Psoas muscle (tissue), 8 donors: ENCODE measurements around the gene HERC3. TPM values are rescaled to one million over a fixed set of nuclear protein-coding genes. Genes with fewer than 3 reads are reported as not detected.

ENCODE experiments used
- ATAC-seq, 4 donors: fragments of 200-7000 bp; cut with Tn5 transposase; one replicate each; pipeline ENCODE4 v1.9.1; 2020; ENCODE audit warnings: moderate library complexity in 3 of 4, mild to moderate bottlenecking in 2 of 4
- DNase-seq, 2 donors: peaks; one replicate each; pipeline ENCODE4 v3.0.0-alpha.2; 2020
- H3K27ac ChIP-seq: fragments of 200-600 bp; one replicate; pipeline ENCODE4 v1.8.0; 2022
- H3K27me3 ChIP-seq, 3 donors: fragments of 200-600 bp in 1 of 3; one replicate each; pipeline versions ENCODE4 v1.6.1 to v1.8.0; 2013 to 2022; ENCODE audit warnings: low read length in 2 of 3, mild to moderate bottlenecking in 2 of 3, moderate library complexity in 1 of 3; ENCODE audit not compliant: insufficient read depth in 3 of 3
- H3K36me3 ChIP-seq, 2 donors: fragments of 200-600 bp in 1 of 2; one replicate each; pipeline versions ENCODE4 v1.6.1 to v1.8.0; 2013 to 2022; ENCODE audit warnings: low read depth in 1 of 2, mild to moderate bottlenecking in 1 of 2, moderate library complexity in 1 of 2; ENCODE audit not compliant: insufficient read depth in 1 of 2
- H3K4me1 ChIP-seq: fragments of 200-600 bp; one replicate; pipeline ENCODE4 v1.8.0; 2022
- H3K4me3 ChIP-seq: fragments of 200-600 bp; one replicate; pipeline ENCODE4 v1.8.0; 2022; ENCODE audit warnings: mild to moderate bottlenecking
- H3K9me3 ChIP-seq: fragments of 200-600 bp; one replicate; pipeline ENCODE4 v1.8.0; 2022
- CTCF ChIP-seq: fragments of 200-600 bp; IDR thresholded peaks from one replicate; pipeline ENCODE4 v1.8.0; 2022; ENCODE audit warnings: antibody characterized with exemption
- WGBS, 3 donors: extraction: QIAGEN DNeasy Blood & Tissue Kit; methylation state at CpG; one replicate each; pipeline versions ENCODE4 v1.1.6 to v1.1.7; 2013; 5-methylcytosine and 5-hydroxymethylcytosine counted together
- intact Hi-C, 2 donors: fragments of 100-400 bp; cut with DNase I; formaldehyde crosslinking; loops; one replicate each; pipeline versions ENCODE4 v1.11.0 to v1.14.2; 2022
- polyA plus RNA-seq, 3 donors: library from polyadenylated mRNA; stranded (reverse); fragments of 200-250 nt; gene quantifications; one replicate each; pipeline ENCODE4 v1.2.3, GENCODE V29; 2013
- total RNA-seq, 4 donors: library from RNA; stranded (reverse); fragmentation: NEBNext Ultra II Directional in 2 of 4; extraction: Animal tissue kit (Norgen Biotek cat#: 25700) in 2 of 4; gene quantifications; one replicate each; pipeline versions ENCODE4 v1.2.1 to v1.2.4, GENCODE V29; 2021 to 2023
- donor health status: healthy with polysubstance abuse.
- donor health status: DM: no; HTN: no; CAD: no; lungs with moderate emphysema.
- donor health status: Bipolar disorder and iron deficiency.
- donor health status: healthy.
- donor health status: DM: yes; HTN: yes; CAD: no.
- donor health status: DM: no; HTN: no; CAD: no.
- donor health status: DM: no; HTN: no; CAD: no.
- donor health status: DM: yes; HTN: yes; CAD: no.

The HERC3 gene
- total and polyA plus RNA-seq, 7 donors, result 9.5 to 35.8 (median 20.4) TPM

DNA sequence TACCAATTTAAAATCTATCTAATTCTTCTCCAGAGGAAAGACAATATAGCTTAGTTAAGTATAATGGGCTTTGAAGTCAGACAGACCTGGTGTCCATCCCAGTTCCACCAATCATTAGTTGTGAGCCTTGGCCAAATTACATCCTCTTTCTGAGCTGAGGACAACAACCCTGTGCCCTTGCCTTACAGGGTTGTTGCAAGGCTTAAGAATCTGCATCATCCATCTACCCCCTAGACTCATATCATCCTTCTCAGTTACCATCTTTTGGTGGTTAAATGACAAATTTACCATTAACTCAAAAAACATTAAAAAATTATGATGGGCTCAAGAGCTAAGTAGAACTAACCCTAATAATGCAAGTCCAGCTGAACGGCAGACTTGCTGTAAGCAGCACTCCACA is 53.7 kb downstream of the HERC3 start:
- H3K36me3 ChIP-seq, result no peaks in the 10 kb centered on the region
- ATAC-seq, result no peak
- H3K9me3 ChIP-seq, result peaks cover 13% of the 10 kb centered on the region
- no peak overlapping the region for H3K4me3 ChIP-seq
- 61 to 80% (median 71%) methylated on average over 1 of the region's 1 CpG for WGBS, 3 donors
- no peak for TF ChIP-seq CTCF
- intact Hi-C loops, result loop anchor here in 1 of 2 donors (5.0 kb wide), 1 partner anchor 99 kb away; no protein-coding TSS in a partner anchor
- no peak for DNase-seq
- H3K4me1 ChIP-seq, result peaks cover 20% of the 10 kb centered on the region
- no peaks in the 10 kb centered on the region for H3K27me3 ChIP-seq
- no peak overlapping the region for H3K27ac ChIP-seq

DNA sequence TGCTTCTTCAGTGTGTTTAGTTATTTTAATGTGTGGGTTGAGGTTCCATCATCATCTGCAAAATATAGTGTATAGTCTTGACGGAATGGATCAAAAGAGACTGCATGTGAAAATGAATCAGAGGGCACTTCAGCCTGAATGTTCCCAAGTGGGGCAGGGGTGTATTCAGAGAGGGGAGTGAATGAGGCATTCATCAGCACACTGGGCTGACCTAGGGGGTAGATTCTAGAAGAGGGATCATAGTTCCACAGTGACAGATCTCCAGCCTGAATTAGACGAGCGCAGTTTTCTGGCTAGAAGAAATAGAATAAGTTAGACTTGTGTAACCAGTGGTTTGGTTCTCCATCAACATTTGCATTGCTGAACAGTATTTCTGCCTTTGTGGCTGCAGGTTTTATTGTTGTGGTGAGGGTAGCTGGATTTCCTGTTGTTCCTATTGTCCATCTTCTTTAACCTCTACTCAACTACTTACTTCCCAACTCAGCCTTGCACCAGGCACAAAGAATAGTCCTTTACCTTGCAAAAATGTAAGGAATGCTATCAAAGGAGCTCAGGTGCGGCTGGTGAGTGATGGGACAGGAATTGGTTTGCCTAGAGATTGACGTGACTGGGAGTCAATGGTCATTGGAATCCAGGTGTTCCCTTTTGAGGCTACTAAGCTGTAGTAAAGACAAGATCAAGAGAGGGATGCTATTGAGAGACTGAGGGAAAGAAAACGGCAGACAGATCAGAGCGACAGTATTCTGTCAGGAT is 54.4 kb downstream of the HERC3 start:
- DNase-seq, result no peak
- ATAC-seq, result no peak
- WGBS, 3 donors, result 93 to 96% (median 95%) methylated on average over 7 of the region's 7 CpGs
- peaks cover 13% of the 10 kb centered on the region for H3K9me3 ChIP-seq
- H3K4me1 ChIP-seq, result peaks cover 20% of the 10 kb centered on the region
- TF ChIP-seq CTCF, result no peak
- H3K4me3 ChIP-seq, result no peak overlapping the region
- intact Hi-C loops, result loop anchor here in 1 of 2 donors (5.0 kb wide), 1 partner anchor 99 kb away; no protein-coding TSS in a partner anchor
- H3K36me3 ChIP-seq, result no peaks in the 10 kb centered on the region
- no peaks in the 10 kb centered on the region for H3K27me3 ChIP-seq
- H3K27ac ChIP-seq, result no peak overlapping the region

DNA sequence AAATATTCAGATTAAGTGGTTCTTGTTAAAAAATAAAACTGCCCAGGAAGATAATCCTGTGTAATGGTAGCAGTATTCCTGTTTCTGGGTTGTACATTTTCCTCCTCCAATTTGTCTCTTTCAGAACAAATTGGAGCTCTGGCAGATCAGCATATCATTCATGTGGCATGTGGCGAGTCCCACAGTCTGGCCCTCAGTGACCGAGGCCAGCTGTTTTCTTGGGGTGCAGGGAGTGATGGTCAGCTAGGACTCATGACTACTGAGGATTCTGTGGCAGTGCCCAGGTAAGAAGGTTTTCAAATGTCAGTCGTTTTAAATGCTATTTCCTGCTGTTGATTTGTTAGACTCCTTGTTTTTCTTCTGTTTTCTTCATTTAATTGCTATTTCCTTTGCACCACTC is 57.4 kb downstream of the HERC3 start:
- Histone ChIP-seq H3K36me3 (peaks cover 0 to 26% of the 10 kb centered on the region in 2 donors), H3K4me3 (no peak overlapping the region), H3K4me1 (peaks cover 20% of the 10 kb centered on the region), H3K27ac (no peak overlapping the region), H3K27me3 (no peaks in the 10 kb centered on the region), H3K9me3 (no peaks in the 10 kb centered on the region)
- 49 to 71% (median 52%) methylated on average over 3 of the region's 3 CpGs for WGBS, 3 donors
- intact Hi-C loops, result loop anchor here (5.0 to 10.0 kb wide), 2 partner anchors 55 to 102 kb away; partner anchors contain the start of gene HERC3 (in 1 of the 2)
- no peak for TF ChIP-seq CTCF
- peak in 2 of 4 donors; percentile 37 to 41 for ATAC-seq
- no peak for DNase-seq

- Histone ChIP-seq H3K9me3 (no peaks in the 10 kb centered on the region), H3K4me3 (no peak overlapping the region), H3K4me1 (peaks cover 20% of the 10 kb centered on the region), H3K27ac (no peak overlapping the region), H3K36me3 (peaks cover 7 to 51% of the 10 kb centered on the region in 2 donors), H3K27me3 (no peaks in the 10 kb centered on the region)
- intact Hi-C loops, result loop anchor here in 1 of 2 donors (10.0 kb wide), 1 partner anchor 59 kb away; the partner anchor contains the start of gene HERC3
- 54 to 75% (median 58%) methylated on average over 4 of the region's 4 CpGs for WGBS, 3 donors
- no peak for TF ChIP-seq CTCF
- DNase-seq, result no peak
- no peak for ATAC-seq
Observed at GRCh38 chr4:88653371-88653946, 61.2 kb downstream of the HERC3 start.
